ENCODE measurements around the gene MAL.

Gene MAL

DNA sequence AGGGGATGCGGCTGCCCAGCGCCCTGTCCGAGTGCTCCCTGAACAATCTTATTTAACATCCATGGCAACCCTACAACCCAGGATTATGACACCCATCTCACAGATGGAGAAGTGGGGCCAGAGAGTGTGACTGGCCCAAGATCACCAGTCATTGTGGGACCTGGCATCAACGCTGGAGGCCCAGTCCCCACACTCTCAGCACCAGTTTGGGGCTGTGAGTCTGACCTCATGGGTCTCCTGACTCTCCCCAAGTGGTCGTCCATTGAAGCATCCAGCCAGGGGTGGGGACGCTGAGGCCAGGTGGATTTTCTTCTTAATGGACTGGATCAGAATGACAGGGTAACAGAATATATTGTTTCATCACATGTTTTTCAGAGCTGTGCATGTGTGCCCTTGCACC lies 24.5 kb downstream of the MAL start:
- no peak for DNase-seq (ENCODE audit: low spot score)

DNA sequence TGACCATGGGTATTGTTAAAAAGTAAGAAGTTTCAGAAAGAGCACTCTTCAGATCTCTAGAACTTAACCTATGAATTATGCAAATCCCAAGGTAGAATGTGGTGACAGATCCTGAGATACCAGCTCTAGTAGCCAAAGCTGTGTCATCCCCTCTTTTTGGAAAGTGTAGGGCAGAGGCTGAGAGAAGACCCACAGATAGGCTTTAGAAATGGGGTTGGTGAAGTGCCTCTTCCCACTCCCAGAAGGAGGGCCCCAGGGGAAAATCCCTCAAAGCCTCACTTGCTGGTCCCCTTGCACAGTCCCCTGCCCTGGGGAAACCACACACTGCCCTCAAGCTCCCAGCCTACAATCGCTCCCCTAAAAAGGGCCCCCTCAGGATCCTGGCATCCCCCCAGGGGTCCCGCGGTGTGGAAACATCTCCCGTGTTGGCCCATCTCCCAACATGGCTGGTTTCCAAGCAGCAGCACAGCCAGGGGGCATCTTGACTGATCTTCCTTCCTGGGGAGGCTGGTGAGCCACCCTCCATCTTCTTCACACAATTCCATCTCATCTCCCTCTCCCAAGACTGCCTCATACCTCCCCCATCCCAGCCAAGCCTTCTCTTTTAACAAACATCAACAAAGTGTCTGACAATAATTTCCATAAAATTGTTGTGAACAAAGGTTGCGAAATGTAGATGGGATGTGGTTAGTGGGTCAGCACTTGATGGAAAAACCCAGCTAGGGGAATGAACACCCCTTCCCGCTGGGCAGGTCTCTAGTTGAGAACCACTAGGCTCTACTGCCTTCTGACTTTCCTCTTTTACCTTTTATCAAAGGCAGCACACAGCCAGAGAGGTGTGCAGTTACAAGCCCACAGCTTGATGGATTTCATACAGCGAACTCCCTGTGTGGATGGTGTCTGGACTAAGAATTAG lies 25.1 kb downstream of the MAL start:
- no peak for DNase-seq (ENCODE audit: low spot score)

DNA sequence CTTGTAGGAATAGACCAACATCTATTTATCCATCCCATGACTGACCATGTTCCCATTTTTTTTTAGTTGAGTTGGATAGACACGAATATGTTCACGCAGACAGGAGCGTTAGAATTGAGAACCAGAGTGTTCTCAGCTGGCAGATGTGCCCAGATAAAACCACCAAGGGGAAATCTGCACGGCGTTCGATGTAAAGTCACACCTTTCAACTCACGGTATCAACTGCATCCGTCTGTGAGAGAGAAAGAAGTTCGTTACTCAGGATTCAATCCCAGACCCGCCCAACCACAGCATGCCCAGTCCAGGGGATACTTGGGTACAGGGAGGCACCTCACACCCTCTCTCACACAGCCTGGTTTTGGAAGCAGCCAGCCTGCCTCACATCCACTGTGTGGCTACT lies 26.1 kb downstream of the MAL start:
- DNase-seq (ENCODE audit: low spot score): no peak

DNA sequence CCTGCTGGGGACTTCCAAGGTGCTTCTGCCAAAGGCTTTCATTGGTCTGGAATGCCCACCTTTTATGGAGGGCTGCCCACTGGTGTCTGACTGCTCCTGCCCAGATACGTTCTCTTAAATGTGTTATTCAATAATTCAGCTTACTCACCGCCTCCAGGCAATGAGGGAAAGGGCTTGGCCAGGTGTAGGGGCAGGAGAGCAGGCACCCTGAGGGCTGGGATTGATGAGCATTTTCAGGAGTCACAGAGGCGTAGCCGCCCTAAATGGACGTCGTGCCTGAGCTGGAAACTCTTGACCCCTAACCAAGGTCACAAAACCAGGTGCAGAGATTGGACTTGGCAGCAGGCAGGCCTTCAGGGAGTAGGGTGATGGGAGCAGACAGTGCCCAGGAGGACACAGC lies 26.8 kb downstream of the MAL start:
- DNase-seq (ENCODE audit: low spot score): no peak

DNA sequence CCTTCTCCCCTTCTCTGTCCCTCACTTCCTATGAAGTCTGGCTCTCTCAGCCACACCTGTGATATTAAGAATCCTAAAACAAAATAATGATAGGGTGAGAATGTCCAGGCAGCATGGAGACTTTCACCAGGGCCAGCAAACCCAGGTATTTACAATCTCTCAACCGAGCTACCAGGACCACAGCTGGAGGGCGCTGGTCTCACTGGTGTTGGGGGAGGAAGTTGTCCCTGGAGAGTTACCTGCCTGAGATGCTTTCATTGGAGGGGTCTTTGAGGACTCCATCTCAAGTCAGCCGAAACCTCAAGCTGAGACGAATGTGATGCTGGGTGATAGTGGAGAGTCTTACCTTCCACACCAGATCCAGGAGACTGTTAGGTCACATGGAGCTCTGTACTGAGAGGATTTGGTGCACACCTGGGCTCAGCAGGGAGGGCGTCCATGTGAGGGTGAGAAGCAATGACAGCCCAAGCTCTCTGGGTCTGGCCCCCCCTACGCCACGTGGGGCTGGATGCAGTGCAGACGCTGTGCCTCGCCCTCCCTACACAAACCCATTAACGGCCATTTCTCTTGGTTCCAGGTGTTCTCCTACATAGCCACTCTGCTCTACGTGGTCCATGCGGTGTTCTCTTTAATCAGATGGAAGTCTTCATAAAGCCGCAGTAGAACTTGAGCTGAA lies 27.4 kb downstream of the MAL start:
- DNase-seq (ENCODE audit: low spot score): no peak

DNA sequence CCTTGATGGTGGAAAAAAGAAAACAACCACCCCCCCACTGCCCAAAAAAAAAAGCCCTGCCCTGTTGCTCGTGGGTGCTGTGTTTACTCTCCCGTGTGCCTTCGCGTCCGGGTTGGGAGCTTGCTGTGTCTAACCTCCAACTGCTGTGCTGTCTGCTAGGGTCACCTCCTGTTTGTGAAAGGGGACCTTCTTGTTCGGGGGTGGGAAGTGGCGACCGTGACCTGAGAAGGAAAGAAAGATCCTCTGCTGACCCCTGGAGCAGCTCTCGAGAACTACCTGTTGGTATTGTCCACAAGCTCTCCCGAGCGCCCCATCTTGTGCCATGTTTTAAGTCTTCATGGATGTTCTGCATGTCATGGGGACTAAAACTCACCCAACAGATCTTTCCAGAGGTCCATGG lies 28.0 kb downstream of the MAL start:
- DNase-seq (ENCODE audit: low spot score): no peak

DNA sequence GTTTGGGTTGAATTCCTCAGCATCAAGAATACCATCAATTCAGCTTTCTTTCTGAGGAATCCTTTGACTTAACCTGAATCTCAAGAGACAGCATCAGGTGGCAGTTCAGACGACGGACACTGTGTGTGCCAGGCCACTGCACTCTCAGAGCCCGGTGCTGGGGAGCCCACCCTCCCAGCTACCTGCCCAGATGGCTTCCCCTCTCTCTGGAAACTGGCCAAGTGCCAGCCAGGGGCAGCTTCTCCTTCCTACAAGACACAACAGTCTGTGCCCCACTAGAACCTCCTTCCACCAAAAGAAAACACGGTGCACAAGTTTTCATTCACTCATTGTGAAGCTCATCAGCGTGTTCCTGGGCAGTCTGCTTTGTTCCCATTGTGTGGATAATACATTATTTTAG lies 28.5 kb downstream of the MAL start:
- no peak for DNase-seq (ENCODE audit: low spot score)

DNA sequence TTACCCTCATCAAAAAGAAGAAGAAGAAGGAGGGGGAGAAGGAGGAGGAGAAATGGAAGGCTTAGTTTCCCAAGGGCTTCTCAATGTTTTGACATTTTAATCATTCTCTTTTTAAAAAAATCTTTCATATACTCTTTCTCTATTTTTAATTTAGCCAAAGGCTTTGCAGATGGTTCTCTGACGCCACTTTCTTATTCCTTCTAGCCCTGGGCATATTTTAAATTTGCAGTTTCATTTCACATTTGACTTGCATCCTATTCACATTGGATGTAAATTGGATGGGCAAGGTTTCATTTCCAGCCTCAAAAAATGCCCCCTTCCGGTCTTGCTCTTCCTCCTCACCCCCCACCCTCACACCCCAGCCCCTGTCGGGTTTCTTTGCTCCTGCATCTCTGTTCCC lies 29.8 kb downstream of the MAL start:
- no peak for DNase-seq (ENCODE audit: low spot score)

DNA sequence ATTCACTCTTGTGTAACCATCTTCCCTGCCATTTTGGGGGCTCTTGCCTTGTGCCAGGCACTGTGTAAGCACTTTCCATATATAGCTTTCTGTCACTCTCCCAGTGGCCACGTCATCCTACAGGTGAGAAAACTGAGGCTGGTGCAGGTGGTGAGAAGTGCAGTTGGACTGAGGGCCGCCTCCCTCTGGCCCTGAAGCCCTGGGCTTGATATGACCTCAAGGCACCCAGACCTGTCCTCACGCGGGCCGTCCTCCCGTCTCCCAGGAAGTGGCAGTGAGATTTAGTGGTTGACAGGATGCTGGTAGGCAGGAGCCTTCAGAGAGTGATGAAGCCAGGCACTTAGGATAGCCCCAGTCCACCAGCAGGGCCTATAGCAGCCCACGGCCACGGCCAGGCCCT lies 30.5 kb downstream of the MAL start:
- no peak for DNase-seq (ENCODE audit: low spot score)

DNA sequence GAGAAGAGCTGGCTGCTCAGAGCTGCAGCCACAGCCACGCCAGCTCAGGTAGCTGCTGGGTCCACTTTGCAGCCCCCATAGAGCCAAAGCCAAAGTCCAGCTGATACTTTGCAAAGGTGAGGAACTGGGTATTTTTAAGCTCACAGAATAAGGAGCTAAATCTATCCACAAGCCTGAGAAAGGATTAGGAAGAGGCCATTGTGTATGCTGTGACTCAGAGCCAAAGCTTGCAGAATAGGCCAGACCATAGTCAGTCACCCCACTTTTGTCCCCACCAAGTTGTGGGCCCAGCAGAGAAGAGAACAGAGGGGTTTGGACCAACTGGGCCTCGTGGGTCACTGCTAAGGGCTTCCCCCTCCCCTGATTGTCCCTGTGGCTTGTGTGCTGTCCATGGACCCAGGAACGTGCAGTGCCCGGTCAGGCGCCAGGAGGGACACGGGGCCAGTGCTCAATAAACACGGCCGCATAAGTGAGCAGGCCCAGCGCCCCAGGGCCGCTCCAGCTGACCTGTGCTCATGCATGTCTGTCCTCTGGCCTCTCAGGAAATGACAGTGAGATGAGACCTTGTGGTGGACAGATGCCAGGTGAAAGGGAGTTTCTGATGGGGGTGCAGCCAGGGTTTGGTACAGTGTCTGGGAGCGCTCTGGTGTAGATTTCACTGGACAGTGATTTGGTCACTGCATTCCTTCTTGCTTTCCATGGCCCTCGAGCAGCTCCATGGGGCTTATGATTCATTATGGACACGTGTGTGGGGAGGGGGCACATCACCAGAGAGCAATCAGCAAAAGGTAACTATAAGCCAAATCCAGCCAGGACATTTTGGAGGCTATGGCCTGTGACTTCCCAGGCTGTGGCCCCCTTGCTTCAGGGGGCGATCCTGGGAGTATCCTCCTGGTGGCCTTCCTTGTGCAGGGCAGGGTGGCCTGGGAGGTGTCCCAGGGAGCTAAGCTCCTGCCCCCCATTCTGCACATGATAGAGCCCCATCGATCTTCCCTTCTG lies 31.3 kb downstream of the MAL start:
- DNase-seq (ENCODE audit: low spot score): no peak

DNA sequence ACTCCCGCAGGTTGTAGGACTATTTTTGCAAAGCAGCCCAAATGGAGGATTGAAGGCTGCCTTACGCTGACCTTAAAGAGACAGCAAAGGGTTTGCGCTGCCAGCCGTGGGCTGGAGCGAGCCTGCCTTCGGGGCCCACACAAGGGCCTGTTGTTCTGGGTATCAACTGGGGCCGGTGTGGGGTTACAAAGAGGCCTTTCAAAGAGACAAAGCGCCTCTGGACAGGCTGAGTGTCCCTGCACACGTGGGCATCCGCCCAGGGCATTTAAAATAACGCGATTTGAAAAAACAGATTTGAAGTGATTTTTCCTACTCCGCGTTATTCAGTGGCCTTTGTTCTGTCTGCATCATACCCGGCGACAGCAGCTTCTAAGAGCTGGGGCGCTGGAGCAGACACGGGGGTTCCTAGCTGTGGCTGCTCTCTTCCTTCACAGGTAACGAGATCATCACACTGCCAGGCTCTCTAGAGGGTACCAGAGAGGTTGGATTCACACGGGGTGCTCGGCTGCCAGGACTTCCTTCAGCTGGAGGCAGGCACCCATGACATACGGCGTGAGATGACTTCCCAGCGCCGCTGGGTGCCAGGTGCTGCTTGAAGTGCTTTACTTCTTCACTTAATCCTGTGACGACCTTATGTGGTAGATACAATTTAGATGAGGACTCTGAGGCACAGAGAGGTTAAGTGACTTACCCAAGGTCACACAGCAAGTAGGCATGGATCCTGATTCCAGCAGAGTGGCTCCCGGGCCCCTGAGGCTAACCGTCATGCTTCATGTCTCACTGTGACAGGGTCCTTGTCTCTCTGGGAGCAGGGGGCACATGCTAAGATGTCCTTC lies 32.2 kb downstream of the MAL start:
- DNase-seq (ENCODE audit: low spot score): no peak

DNA sequence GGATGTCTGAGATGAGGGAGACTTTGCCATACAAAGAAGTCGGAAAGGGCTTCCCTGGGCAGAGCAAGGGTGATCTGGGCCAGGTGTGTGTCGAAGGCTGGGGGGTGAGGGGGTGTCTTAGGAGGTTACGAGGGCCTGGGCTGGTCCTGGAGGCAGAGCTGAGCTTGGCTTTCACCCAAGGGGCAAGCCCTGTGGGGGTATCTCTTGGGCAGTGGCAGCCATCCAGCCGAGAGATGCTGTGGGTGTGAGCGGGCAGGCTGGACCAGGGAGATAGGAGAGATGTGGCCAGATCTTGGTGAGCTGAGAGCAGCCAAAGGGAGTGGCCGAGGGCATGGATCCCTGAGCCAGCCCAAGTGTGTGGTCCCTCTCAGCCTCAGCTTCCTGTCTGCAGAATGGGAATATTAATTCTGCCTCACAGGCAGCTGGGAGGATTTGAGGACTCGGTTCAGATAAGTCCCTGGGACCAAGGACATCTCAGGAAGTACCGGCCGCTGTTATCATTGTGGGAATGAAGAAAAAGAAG lies 33.0 kb downstream of the MAL start:
- no peak for DNase-seq (ENCODE audit: low spot score)

DNA sequence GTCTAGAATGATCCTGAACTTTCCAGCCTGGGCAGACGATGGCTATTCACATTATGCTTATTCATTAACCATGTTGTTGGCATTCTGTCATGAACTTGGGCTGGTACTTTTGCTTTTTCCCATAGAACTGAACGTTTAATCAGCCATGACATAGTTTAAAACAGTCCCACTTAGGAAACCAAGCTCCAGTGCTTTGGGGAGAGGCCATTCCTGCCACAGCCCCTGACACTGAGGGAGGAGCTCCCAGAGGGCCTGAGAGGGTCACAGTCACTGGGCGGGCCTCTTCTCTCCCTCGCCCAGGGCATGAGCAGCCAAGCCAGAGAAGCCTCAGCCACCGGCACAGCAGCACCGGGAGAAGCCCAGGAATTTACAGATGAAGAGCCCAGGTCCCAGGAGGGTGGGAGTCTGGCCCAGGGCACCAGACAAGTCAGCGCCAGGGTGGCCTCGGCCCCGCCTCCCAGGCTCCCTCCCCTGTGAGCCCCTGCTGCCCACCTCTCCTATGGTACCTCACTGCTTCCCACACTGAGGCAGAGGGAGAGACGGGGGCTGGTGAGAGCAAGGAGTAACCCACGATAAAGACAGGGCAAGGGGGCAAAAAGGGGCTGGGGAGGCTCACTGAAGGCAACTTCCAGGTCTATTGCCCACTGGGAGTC lies 33.6 kb downstream of the MAL start:
- DNase-seq (ENCODE audit: low spot score): no peak

DNA sequence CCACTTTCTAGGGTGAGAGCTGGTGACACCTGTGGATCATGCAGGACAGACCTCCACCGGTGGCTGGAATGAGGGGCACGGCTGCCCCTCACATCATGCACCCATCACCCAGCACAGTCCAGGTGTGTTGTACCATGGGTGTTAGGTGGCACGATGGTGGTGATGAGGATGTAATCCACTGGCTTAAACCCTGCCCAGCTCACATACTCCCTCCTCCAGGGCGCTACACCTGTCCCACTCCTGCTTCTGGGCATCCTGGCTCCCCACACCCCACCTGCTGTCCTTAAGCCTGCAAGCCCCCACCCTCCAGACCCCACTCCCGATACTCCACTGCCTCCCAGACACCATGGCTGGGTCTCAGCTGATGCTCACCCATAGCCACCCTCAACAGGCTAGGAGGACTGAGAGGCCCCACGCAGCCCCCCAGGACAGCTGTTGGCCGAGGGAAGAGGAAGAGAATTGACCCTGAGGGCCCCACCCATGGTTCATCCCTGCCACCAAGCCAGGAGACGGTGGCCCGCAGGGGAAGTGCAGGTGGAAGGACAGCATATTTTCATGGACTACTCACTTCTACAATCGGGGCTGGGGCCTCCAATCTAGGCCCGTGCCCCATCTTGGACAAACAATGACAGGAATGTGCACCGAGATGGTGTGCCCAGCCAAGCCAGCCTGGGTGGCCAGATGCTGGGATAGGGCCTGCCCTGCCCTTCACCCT lies 34.3 kb downstream of the MAL start:
- DNase-seq (ENCODE audit: low spot score): no peak

DNA sequence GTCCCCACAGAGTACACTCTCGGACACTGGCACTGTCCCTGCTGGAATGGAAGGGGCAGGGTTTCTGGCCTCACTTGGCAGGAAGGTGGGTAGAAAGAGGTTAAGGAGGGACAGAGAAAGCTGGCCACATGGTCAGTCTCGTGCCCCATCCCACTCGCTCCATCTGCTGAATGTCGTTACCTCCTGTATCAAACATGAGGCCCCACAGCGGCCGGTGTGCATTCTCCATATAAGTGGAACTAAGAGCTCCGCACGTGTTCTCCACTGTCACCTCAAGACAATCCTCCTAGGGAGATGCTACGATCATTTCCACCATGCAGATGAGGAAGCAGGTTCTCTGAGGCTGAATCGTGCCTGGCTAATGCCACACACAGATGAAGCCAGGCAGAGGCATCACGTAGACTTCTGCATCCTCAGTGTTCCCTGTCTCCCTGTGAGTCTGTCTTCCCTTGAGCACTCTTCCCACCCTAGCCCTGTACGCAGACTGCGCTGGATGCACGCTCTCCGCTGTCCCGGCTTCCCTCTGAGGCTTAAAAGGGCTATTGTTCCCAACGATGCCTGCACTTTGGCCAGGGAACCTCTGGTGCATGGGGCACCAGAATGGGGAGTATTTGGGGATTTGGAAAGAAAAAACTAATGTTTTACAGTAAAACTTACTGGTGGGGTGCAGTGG lies 35.1 kb downstream of the MAL start:
- DNase-seq (ENCODE audit: low spot score): no peak

DNA sequence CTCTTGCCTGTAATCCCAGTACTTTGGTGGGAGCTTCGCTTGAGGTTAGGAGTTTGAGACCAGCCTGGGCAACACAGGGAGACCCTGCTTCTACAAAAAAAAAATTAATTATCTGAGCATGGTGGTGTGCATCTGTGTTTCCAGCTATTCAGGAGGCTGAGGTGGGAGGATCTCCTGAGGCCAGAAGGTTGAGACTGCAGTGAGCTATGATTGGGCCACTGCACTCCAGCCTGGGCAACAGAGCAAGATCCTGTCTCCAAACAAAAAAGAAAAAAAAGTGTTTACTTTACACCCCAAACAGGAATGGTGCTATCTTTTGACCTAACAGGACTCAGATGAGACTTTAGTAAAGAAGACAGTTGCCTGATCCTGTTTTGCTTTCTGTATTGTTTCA lies 35.6 kb downstream of the MAL start:
- DNase-seq (ENCODE audit: low spot score): no peak

DNA sequence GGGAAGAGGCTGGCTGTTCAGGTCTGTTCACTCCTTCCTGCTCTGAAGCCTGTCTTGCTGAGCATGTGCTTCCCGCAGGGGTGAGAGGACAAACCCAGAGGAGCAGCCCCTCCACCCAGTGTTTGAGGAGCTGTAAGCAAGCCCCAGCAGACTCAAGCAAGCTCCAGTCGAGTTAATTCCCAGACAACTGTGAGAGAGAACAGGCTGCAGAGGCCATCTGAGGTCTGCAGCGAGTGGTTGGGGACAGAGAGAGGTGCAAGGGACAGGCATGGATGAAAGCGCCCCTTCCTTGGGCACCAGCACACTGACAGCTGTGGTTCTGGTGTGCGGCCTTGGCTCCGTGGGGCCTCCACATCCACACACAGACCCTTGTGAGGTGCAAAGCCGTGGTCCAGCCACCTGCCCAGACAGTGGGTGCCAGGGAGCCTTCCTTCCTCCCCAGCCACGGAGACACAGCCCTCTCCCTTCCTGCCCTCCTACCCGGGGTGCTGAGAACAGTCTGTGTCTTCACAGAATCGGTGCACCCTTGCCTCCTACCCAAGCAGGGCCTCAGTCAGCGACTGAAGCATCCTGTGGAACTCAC lies 36.2 kb downstream of the MAL start:
- no peak for DNase-seq (ENCODE audit: low spot score)

DNA sequence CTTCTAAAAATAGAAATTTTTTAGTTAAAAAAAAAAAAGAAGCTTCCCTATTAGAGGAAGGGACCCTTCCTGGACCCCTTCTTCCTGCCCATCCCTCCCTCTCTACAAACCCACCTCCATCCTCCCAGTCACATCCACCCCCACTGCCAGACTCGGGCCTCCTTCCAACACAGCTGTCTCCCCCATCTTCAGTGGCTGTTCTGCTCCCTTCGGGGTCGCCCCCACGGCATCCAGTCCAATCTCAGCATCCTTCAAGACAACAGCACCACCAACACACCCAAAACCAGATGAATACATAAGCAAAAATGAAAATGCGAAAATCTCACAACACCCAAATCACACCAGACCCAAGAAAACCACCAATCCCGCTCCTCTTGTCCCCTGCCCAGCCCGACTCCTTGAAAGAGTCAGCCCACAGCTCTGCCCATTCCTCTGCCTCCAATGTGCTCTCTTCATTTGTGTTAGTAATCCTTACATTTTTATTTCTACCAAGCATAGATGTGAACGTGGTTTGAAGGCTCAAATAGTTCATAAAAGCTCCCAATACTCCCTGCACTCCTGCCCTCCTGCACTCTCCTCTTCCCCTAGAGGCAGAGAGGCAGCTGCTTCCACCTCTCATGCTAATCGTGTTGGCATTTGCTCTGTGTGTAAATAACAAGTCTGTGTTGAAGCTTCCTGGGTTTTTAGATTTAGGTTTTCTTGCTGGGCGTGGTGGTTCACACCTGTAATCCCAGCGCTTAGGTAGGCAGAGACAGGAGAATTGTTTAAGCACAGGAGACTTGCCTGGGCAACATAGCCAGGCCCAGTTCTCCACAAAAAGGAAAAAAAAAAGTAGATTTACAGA lies 37.0 kb downstream of the MAL start:
- no peak for DNase-seq (ENCODE audit: low spot score)

All from AG08396 (cell line).